Endothelial cell of umbilical vein (primary cell): Measurements from ENCODE around the gene SLIT1. TPM values are rescaled to one million over a fixed set of nuclear protein-coding genes. Genes with fewer than 3 reads are reported as not detected.

Experiments
- BruUV-seq: library from RNA; stranded (reverse); fragments of 400-500 nt; replicated peaks from 2 replicates; lab custom pipeline; 2021; lab: Mats Ljungman, UMichigan
- CTCF ChIA-PET: fragments of 300-600, 350-600 bp; sonication (Branson Sonifier 250); formaldehyde crosslinking; loops from one replicate; lab custom pipeline; 2021; ENCODE audit warnings: antibody characterized with exemption, inconsistent platforms; lab: Charles Lee
- POLR2A ChIA-PET: fragments of 300-600, 350-600 bp; sonication (Branson Sonifier 250); formaldehyde crosslinking; loops from one replicate; lab custom pipeline; 2021; ENCODE audit warnings: antibody characterized with exemption, inconsistent platforms; lab: Charles Lee
- DNase-seq: peaks from one replicate; pipeline ENCODE4 v3.0.0-alpha.2; 2011; ENCODE audit warnings: low read depth, low spot score
- FAIRE-seq: peaks from 2 replicates; lab custom pipeline; 2011; peaks lifted over from hg19 to GRCh38; lab: Jason Lieb, UNC
- H2AFZ ChIP-seq: 2 replicates; pipeline ENCODE4 v1.6.0; 2012; ENCODE audit warnings: low read depth, low read length, control low read depth, inconsistent platforms
- H3K27ac ChIP-seq: 2 replicates; pipeline ENCODE4 v1.5.1; 2011; ENCODE audit warnings: low read depth, mild to moderate bottlenecking, control low read depth, low read length, moderate library complexity; ENCODE audit not compliant: insufficient read depth
- H3K27me3 ChIP-seq, 2 experiments: 2 replicates each; pipeline versions ENCODE4 v1.6.0 to v1.6.1; 2011; ENCODE audit warnings: low read length in 2 of 2, mixed read lengths in 1 of 2; ENCODE audit not compliant: control insufficient read depth in 2 of 2, insufficient read depth in 2 of 2
- H3K36me3 ChIP-seq, 2 experiments: 2 replicates in 1 of 2; 3 replicates in 1 of 2; pipeline ENCODE4 v1.5.1; 2011; ENCODE audit warnings: low read length in 2 of 2, mild to moderate bottlenecking in 1 of 2, moderate library complexity in 1 of 2; ENCODE audit not compliant: control insufficient read depth in 2 of 2, insufficient read depth in 2 of 2; ENCODE audit errors: extremely low read depth in 1 of 2
- H3K4me1 ChIP-seq: 3 replicates; pipeline ENCODE4 v1.5.1; 2011; ENCODE audit warnings: mild to moderate bottlenecking, low read length; ENCODE audit not compliant: control insufficient read depth, insufficient read depth; ENCODE audit errors: extremely low read depth
- H3K4me2 ChIP-seq: 2 replicates; pipeline ENCODE4 v1.6.1; 2011; ENCODE audit warnings: low read length, control low read depth, mixed read lengths; ENCODE audit not compliant: insufficient read depth
- H3K4me3 ChIP-seq, 3 experiments: fragments of 200-600 bp in 1 of 3; sonication (generic), shearing (Covaris generic) in 1 of 3; replicated peaks in 1 of 3; 2 replicates each; pipeline ENCODE4 v1.5.1; 2011 to 2016; ENCODE audit warnings: control low read depth in 3 of 3, low read length in 3 of 3, mild to moderate bottlenecking in 2 of 3, inconsistent platforms in 1 of 3, low read depth in 1 of 3, moderate library complexity in 1 of 3; ENCODE audit not compliant: insufficient read depth in 1 of 3
- H3K79me2 ChIP-seq: 2 replicates; pipeline ENCODE4 v1.6.0; 2012; ENCODE audit warnings: low read length, inconsistent platforms; ENCODE audit not compliant: control insufficient read depth, insufficient read depth
- H3K9ac ChIP-seq: replicated peaks from 2 replicates; pipeline ENCODE3; 2011; ENCODE audit warnings: low read length, control low read depth; ENCODE audit not compliant: insufficient read depth; ENCODE audit errors: extremely low read depth
- H3K9me1 ChIP-seq: replicated peaks from 3 replicates; pipeline ENCODE4 v1.6.0; 2011; ENCODE audit warnings: mild to moderate bottlenecking, low read length; ENCODE audit not compliant: control insufficient read depth, insufficient read depth; ENCODE audit errors: extremely low read depth
- H3K9me3 ChIP-seq: replicated peaks from 2 replicates; pipeline ENCODE4 v1.5.1; 2012; ENCODE audit warnings: low read length, inconsistent platforms; ENCODE audit not compliant: control insufficient read depth, insufficient read depth
- H4K20me1 ChIP-seq: replicated peaks from 2 replicates; pipeline ENCODE3; 2011; ENCODE audit warnings: mild to moderate bottlenecking, low read length; ENCODE audit not compliant: control insufficient read depth, insufficient read depth; ENCODE audit errors: extremely low read depth
- EZH2 ChIP-seq: IDR thresholded peaks from 2 replicates; pipeline ENCODE4 v1.6.1; 2012; ENCODE audit warnings: borderline replicate concordance, low read depth, mild to moderate bottlenecking, moderate library complexity, low read length, inconsistent platforms; ENCODE audit not compliant: severe bottlenecking
- FOS ChIP-seq: IDR thresholded peaks from 2 replicates; pipeline ENCODE4 v1.6.1; 2011; ENCODE audit warnings: mild to moderate bottlenecking, low read length, moderate library complexity, borderline replicate concordance; ENCODE audit not compliant: insufficient read depth
- GATA2 ChIP-seq: IDR thresholded peaks from 2 replicates; pipeline ENCODE4 v1.7.0; 2011; ENCODE audit warnings: low read depth, mild to moderate bottlenecking, moderate library complexity, mixed read lengths, low read length; ENCODE audit not compliant: insufficient read length, insufficient read depth
- JUN ChIP-seq: IDR thresholded peaks from 2 replicates; pipeline ENCODE4 v1.6.1; 2011; ENCODE audit warnings: borderline replicate concordance, low read depth; ENCODE audit not compliant: insufficient read length, insufficient read depth
- MYC ChIP-seq: IDR thresholded peaks from one replicate; pipeline ENCODE4 v1.6.1; 2011; ENCODE audit warnings: mild to moderate bottlenecking, low read depth, low read length
- POLR2A ChIP-seq: IDR thresholded peaks from 2 replicates; pipeline ENCODE4 v1.6.1; 2012; ENCODE audit warnings: low read depth, mild to moderate bottlenecking, control low read depth, low read length
- POLR2AphosphoS5 ChIP-seq: IDR thresholded peaks from 2 replicates; pipeline ENCODE4 v1.6.1; 2012; ENCODE audit warnings: low read depth, mild to moderate bottlenecking, control low read depth, low read length, moderate library complexity; ENCODE audit not compliant: insufficient read depth
- dilution Hi-C: fragments of 300-500 bp; cut with MboI; formaldehyde crosslinking; loops from one replicate; pipeline ENCODE4 v1.15.0; 2019; ENCODE audit warnings: low sequenced_read_pairs; ENCODE audit not compliant: extremely low pct_ligation_motif_present
- intact Hi-C: fragments of 100-400 bp; cut with micrococcal nuclease; formaldehyde crosslinking; loops from one replicate; pipeline ENCODE4 v1.10.0; 2022
- polyA plus RNA-seq, 4 experiments: library from polyadenylated mRNA; depleted of rRNA in 3 of 4; stranded (reverse) in 3 of 4; unstranded in 1 of 4; fragments of >200 nt; gene quantifications; 2 replicates each; pipeline versions ENCODE4 v1.2.1 to v1.2.3, GENCODE V29; 2011 to 2012; ENCODE audit warnings: missing spikeins in 1 of 4
- total RNA-seq: library from RNA; stranded (reverse); gene quantifications from 2 replicates; pipeline ENCODE4 v1.2.3, GENCODE V29; 2021
- TF ChIP-seq, protein P1 (sequence below): IDR thresholded peaks from 2 replicates; pipeline ENCODE4 v1.6.1; 2011; ENCODE audit not compliant: insufficient read depth, insufficient read length
- TF ChIP-seq, protein P2 (sequence below), 2 donors: IDR thresholded peaks; 1 replicate in 1 of 2; 2 replicates in 1 of 2; pipeline ENCODE4 v1.5.1; 2011; ENCODE audit warnings: low read length in 2 of 2, mild to moderate bottlenecking in 2 of 2, moderate library complexity in 2 of 2, control low read depth in 1 of 2, inconsistent platforms in 1 of 2, low read depth in 1 of 2; ENCODE audit not compliant: insufficient read depth in 1 of 2; ENCODE audit errors: extremely low read depth in 1 of 2

Gene SLIT1
- total and polyA plus RNA-seq, 2 donors (not counting 3 experiments of a cell fraction or from before 2014, with no cell fraction given), result 0.04 to 0.20 TPM

GRCh38 chr10:97039538-97040247, 146.1 kb downstream of the SLIT1 start:
- Histone ChIP-seq H3K79me2 (no peaks in the 10 kb centered on the region), H3K27ac (no peak overlapping the region), H2AFZ (no peak overlapping the region), H3K9me1 (no peaks in the 10 kb centered on the region), H3K9me3 (no peaks in the 10 kb centered on the region), H3K4me3 (no peak overlapping the region), H3K9ac (no peak overlapping the region), H3K4me1 (peaks cover 5% of the 10 kb centered on the region), H4K20me1 (no peaks in the 10 kb centered on the region), H3K36me3 (no peaks in the 10 kb centered on the region), H3K27me3 (peaks cover 0 to 2% of the 10 kb centered on the region in 2 experiments), H3K4me2 (no peak overlapping the region)
- DNase-seq (no peak), FAIRE-seq (no peak)
- POLR2A ChIA-PET, result no interaction called here
- TF ChIP-seq GATA2 (no peak), JUN (no peak), POLR2A (no peak), EZH2 (no peak), MYC (no peak), POLR2AphosphoS5 (no peak), FOS (no peak)
- TF ChIP-seq, protein P1, sequence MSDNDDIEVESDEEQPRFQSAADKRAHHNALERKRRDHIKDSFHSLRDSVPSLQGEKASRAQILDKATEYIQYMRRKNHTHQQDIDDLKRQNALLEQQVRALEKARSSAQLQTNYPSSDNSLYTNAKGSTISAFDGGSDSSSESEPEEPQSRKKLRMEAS, result no peak
- TF ChIP-seq, protein P2, sequence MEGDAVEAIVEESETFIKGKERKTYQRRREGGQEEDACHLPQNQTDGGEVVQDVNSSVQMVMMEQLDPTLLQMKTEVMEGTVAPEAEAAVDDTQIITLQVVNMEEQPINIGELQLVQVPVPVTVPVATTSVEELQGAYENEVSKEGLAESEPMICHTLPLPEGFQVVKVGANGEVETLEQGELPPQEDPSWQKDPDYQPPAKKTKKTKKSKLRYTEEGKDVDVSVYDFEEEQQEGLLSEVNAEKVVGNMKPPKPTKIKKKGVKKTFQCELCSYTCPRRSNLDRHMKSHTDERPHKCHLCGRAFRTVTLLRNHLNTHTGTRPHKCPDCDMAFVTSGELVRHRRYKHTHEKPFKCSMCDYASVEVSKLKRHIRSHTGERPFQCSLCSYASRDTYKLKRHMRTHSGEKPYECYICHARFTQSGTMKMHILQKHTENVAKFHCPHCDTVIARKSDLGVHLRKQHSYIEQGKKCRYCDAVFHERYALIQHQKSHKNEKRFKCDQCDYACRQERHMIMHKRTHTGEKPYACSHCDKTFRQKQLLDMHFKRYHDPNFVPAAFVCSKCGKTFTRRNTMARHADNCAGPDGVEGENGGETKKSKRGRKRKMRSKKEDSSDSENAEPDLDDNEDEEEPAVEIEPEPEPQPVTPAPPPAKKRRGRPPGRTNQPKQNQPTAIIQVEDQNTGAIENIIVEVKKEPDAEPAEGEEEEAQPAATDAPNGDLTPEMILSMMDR (IDR thresholded peaks at IDR 0.05; ENCODE audit: extremely low read depth in 1 of 2, insufficient read depth in 1 of 2, low read depth in 1 of 2, low read length in 2 of 2), result no peak
- intact Hi-C loops (loop anchor here (5.0 kb wide), 1 partner anchor 252 kb away; no protein-coding TSS in a partner anchor), dilution Hi-C loops (no loop called here)
- CTCF ChIA-PET, result interaction anchor here (1.2 to 5.8 kb wide), 3 partner anchors 16 to 170 kb away, joined by 4 to 161 read pairs (median 74); no protein-coding TSS in a partner anchor
- BruUV-seq, result no TSS peak
